GM21529 (cell line): ENCODE results near the gene FAM171A2.
A peak's percentile ranks its signal among the peaks of the same experiment; 100 is the strongest.
"Not testable (repeated sequence)": the region's sequence is repeated elsewhere in the genome, so short reads cannot be mapped to it uniquely, and the experiment has no call there.

Experiments used
- ATAC-seq: cut with Tn5 transposase; IDR thresholded peaks from one replicate; pipeline ENCODE4 v1.9.1; 2021; ENCODE audit not compliant: unreplicated experiment

FAM171A2 gene

GRCh38 chr17:44347206-44348055 lies 16.2 kb downstream of the FAM171A2 start:
- not testable (repeated sequence) for ATAC-seq

DNA sequence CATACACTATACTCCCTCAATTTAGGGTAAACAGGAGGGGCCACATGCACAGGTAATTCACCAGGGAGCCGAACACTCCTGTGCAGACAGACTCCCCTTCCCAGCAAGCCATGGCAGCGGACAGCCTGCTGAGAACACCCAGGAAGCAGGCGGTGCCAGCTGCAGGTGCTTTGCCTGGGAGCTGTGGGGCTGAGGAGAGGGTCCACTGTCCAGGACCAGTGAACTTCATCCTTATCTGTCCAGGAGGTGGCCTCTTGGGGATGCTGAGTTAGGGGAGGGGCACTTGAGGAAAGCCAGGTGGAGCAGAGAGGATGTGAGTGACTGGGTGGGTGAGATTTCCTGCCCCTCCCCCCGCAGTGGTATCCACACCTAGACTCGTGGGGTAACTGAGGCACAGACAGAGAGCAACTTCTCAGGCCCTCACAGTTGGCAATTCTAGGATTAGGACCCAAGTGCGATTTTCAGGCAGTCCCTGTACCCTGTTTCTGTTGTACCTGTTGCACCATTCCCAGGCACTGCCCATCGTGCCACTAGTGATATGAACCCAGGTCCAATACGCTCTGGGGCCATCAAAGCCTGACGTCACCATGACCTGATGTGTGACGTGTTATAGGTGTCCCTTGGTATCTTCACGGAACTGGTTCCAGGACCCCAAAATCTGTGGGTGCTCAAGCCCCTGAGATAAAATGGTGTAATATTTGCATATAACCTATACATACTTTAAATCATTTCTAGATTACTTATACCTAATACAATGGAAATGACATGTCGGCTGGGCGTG lies 17.4 kb downstream of the FAM171A2 start:
- ATAC-seq: no peak

GRCh38 chr17:44345454-44346026 lies 18.1 kb downstream of the FAM171A2 start:
- ATAC-seq: no peak

- ATAC-seq: peak; percentile 63
Measured at GRCh38 chr17:44344939-44345453, 18.7 kb downstream of the FAM171A2 start, which contains the start of gene GRN. GRN (plus strand) TSS chr17:44345302; CDS start chr17:44349165, 3,863 bp downstream.

DNA sequence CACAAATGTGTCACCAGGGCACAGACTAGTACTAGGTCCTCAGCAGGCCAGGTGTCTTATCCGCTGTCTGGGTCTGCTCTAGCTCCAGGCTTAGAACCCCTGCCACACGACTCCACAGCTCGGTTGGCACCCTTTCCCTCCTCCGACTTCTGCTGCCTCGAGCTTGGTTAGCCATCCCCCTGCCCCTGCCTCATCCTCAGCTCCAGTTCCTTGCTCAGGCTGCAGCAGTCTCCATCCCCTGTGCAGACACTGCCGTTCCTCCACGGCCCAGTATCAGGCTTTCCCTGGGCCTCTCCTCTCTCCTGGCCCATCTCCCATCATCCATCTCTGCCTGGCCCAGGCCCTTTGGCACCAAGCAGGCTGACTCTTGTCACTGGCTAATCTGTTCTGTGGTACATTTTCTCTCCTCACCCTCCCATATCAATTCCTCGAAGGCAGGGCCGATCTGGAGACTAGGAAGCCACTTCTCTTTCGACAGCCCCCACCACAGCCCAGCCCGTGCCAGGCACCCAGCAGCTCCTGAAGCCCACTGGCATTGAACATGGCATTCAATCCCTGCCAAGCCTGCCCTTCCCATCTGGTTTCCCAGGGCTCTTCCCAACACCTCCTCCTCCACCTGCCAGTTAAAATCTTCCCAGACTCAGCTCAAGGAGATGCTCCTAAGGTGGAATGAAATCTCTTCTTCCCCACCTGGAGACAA lies 20.0 kb downstream of the FAM171A2 start:
- ATAC-seq: no peak

- not testable (repeated sequence) for ATAC-seq
Measured at GRCh38 chr17:44340553-44340952, 23.1 kb downstream of the FAM171A2 start.

- ATAC-seq: no peak
Measured at GRCh38 chr17:44338702-44339101, 25.0 kb downstream of the FAM171A2 start.

DNA sequence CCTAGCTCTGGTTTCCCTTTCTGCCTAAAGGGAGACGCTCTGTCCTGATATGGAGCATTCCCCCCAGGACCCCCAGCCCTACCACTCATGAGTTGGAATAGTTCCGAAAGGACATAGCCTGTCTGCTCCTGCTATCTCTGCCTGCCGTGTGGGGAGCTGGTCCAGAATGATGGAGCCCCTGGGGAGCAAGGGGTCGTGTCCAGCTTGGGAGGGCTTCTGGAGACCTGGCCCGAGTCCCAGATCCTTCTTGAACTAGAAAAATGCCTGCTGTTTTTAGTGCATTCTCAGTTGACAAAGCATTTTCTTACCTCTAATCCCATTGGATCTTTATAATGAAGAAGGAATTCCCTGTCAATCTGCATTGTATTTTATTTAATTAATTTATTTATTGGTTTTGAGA lies 27.7 kb downstream of the FAM171A2 start:
- ATAC-seq: no peak

DNA sequence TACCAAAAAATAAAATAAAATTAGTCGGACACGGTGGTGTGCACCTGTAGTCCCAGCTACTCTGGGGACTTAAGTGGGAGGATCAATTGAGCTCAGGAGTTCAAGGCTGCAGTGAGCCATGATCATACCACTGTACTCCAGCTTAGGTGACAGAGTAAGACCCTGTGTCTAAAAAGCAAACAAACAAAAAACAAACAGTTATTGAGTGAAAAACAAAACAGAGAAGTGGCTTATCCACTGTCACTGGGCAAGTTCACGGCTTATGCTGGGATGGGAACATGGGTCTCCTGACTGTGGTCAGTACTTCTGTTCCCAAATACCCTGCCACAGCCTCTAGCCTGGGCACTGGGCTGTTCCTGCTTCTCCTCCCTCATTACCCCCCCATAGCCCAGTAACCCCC lies 28.1 kb downstream of the FAM171A2 start:
- ATAC-seq: no peak

GRCh38 chr17:44334727-44335126 lies 28.9 kb downstream of the FAM171A2 start:
- ATAC-seq: no peak

- ATAC-seq: no peak
Measured at GRCh38 chr17:44334315-44334714, 29.3 kb downstream of the FAM171A2 start.

DNA sequence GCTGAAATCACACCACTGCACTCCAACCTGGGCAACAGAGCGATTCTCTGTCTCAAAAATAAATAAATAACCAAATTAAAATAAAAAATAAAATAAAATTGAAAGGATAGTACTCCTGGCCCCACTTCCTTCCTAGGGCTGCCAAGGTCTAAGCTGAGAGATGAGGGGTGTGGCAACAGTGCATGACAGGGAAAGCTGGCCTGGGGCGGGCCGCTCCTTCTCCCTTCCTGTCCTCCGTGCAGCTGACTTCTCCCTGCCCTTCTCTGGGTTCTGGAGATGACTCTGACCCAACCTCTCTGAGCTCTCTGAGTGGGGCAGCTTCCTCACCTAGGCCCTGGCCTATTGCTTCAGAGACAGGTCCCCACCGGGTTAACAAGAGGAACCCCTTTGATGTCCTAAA lies 30.3 kb downstream of the FAM171A2 start:
- no peak for ATAC-seq

GRCh38 chr17:44331249-44331760 lies 32.3 kb downstream of the FAM171A2 start:
- no peak for ATAC-seq

- not testable (repeated sequence) for ATAC-seq
Measured at GRCh38 chr17:44330263-44330662, 33.4 kb downstream of the FAM171A2 start.

- not testable (repeated sequence) for ATAC-seq
Measured at GRCh38 chr17:44329516-44329915, 34.1 kb downstream of the FAM171A2 start.

DNA sequence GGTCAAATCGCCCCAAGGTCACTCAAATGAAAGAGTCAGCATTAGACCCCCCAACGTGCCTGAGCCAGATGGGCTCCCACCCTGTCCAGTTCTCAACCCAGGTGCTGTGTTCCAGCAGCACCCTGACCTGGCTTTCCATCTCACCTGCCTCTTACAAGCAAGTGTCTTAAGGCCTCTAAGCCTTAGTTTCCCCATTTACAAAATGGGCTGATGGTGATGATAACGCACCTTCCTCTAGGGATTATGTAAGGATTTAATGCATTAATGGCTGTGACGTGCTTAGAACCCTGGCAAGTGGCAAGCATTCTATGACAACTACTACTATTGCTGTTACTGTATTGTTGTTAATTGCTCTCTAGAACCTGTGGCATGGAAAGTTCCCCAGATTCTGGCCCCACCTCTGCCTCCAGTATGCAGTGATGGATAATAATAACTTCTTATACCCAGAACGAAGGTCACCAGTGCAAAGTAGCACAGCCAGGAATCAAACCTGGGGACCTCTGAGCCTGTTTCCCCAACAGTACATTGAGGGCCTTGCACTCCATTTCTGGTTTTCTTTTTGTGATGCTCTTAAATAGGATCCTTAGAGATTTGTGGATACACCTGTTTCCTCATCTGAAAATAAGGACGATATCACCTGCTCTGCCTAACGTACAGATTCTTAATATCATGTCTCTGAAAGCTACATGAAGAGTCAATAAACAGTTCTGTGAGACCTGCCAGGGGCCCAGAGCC lies 35.8 kb downstream of the FAM171A2 start:
- ATAC-seq: no peak

DNA sequence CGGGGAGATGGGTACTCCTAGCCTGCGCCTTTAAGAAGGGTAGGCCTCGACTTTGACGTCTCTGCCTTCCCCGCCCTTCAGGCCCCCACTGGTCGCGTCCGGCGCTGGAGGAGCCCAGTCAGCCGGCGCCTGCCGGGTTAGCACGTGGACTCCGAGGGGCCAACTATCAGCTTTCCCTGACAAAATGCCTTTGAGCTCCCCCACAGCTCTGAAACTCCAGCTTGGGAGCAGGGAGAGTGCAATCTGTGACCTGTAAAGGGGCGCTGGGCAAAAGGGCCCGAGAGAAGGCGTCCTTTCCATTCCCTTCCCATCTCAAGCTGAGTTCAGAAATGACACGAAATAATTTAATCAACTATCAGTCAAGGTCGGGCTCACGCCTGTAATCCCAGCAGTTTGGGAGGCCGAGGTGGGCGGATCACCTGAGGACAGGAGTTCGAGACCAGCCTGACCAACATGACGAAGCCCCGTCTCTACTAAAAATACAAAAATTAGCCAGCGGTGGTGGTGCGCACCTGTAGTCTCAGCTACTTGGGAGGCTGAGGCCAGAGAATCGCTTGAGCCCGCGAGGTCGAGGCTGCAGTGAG lies 36.7 kb downstream of the FAM171A2 start:
- ATAC-seq: peak; percentile 41

DNA sequence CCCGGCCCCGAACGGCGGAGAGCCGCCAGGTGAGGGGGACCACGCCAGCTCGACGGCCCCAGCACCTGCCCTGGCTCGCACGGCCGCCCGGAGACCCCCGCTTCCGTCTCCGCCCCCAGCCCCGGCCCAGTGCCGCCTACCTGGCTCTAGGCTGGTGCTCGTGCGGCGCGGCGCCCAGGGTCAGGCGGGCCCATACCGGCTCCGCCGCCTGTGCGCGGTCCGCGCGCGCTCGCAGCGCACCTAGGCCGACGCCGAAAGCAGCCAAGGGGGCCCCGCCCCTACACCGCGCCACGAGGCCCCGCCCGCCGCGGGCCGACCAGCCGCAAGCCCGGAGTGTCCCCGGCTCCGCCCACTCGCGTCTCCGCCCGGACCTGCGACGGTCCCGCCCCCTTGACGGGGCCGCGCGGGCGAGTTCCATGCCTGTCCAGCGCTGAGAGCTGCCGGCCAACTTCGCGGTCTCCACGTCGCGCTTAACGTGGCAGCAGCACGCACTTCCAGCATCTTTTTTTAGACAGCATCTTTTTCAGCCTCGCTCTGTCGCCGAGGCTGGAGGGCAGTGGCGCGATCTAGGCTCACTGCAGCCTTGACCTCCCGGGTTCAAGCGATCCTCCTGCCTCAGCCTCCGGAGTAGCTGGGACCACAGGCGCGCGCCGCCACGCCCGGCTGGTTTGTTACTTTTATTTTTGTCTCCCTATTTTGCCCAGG lies 38.9 kb downstream of the FAM171A2 start, which contains the start of gene SLC25A39:
TSS of gene SLC25A39 (minus strand) at position 253 of the 705 bp plus-strand sequence. CDS start 1,261 bp downstream, outside the sequence.
- ATAC-seq: peak; percentile 53

GRCh38 chr17:44324092-44324570 lies 39.5 kb downstream of the FAM171A2 start:
- ATAC-seq: no peak
